Right lobe of liver (tissue), 6 donors: ENCODE measurements around the gene EVA1C. TPM values are rescaled to one million over a fixed set of nuclear protein-coding genes. Genes with fewer than 3 reads are reported as not detected.
A peak's percentile ranks its signal among the peaks of the same experiment; 100 is the strongest.

ENCODE experiments used
- ATAC-seq, 4 donors: fragments of 200-7000 bp; cut with Tn5 transposase; one replicate each; pipeline ENCODE4 v1.9.1; 2020; ENCODE audit warnings: mild to moderate bottlenecking in 4 of 4, moderate library complexity in 4 of 4
- DNase-seq, 3 donors: peaks; one replicate each; pipeline ENCODE4 v3.0.0-alpha.2; 2020
- H3K27ac ChIP-seq, 3 donors: fragments of 200-600 bp; one replicate each; pipeline ENCODE4 v1.8.0; 2022
- H3K27me3 ChIP-seq, 2 donors: fragments of 200-600 bp; one replicate each; pipeline ENCODE4 v1.8.0; 2022
- H3K36me3 ChIP-seq, 4 donors: fragments of 200-600 bp; sonication (generic) in 1 of 4; one replicate each; pipeline versions ENCODE4 v1.5.1 to v1.8.0; 2017 to 2022; ENCODE audit warnings: control low read depth in 1 of 4
- H3K4me1 ChIP-seq, 4 donors: fragments of 200-600 bp; sonication (generic) in 1 of 4; one replicate each; pipeline versions ENCODE4 v1.5.1 to v1.8.0; 2017 to 2022; ENCODE audit warnings: control low read depth in 1 of 4
- H3K4me3 ChIP-seq, 3 donors: fragments of 200-600 bp; one replicate each; pipeline ENCODE4 v1.8.0; 2022
- H3K9me3 ChIP-seq, 4 donors: fragments of 200-600 bp; sonication (generic) in 1 of 4; one replicate each; pipeline versions ENCODE4 v1.5.1 to v1.8.0; 2017 to 2022; ENCODE audit warnings: control low read depth in 1 of 4
- POLR2A ChIP-seq: fragments of 450-650 bp; IDR thresholded peaks from one replicate; pipeline ENCODE4 v1.6.1; 2017; ENCODE audit warnings: antibody characterized with exemption, mild to moderate bottlenecking
- WGBS: methylation state at CpG from one replicate; pipeline ENCODE4 v1.1.6; 2018; ENCODE audit warnings: low coverage, low lambda C conversion rate; ENCODE audit not compliant: insufficient coverage; ENCODE audit errors: missing lambda C conversion rate; 5-methylcytosine and 5-hydroxymethylcytosine counted together
- intact Hi-C, 2 donors: fragments of 100-400 bp; cut with DNase I; formaldehyde crosslinking; loops; one replicate each; pipeline versions ENCODE4 v1.11.2 to v1.14.1; 2022
- total RNA-seq, 6 experiments: library from RNA; depleted of rRNA in 2 of 6; stranded (reverse); fragments of >200 nt in 2 of 6; fragmentation: NEBNext Ultra II Directional in 3 of 6; extraction: Animal tissue kit (Norgen Biotek cat#: 25700) in 3 of 6; gene quantifications; one replicate each; pipeline versions ENCODE4 v1.1.0 to v1.2.4, GENCODE V29; 2016 to 2023
- TF ChIP-seq, protein P1 (sequence below), 4 donors: fragments of 200-600 bp in 3 of 4; fragments of 450-650 bp in 1 of 4; IDR thresholded peaks; one replicate each; pipeline versions ENCODE4 v1.5.1 to v1.8.0; 2016 to 2022; ENCODE audit warnings: antibody characterized with exemption in 4 of 4, mild to moderate bottlenecking in 2 of 4
- donor health status: DM: no; HTN: yes; CAD: no.
- donor health status: DM: no; HTN: no; CAD: no.
- donor health status: DM: no; HTN: no; CAD: no.
- donor health status: DM: no; HTN: yes; CAD: no.
- donor health status: DM: no; HTN: yes; CAD: no.

EVA1C gene
- total RNA-seq, 6 experiments from 2014 or later = 2.4 to 5.9 (median 4.2) TPM

DNA sequence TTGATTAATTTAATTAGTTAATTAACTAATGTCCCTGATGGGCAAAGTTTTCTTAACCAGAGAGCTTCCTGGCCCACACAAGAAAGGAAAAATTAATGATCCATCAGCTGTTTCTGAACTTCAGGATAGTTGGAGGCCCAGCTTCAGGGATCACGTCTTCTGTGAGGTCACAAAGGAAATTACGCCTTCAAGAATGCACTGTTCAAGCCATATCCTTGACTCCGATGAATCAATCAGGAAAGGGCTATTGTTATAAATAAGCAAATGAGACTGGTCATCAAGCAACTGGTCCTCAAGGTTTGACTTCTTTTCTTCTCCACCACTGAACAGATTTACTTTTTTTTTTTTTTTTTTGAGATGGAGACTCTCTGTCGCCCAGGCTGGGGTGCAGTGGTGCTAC is 132.2 kb downstream of the EVA1C start:
- DNase-seq (no peak), ATAC-seq (peak in 2 of 4 donors; percentile 38 to 41)
- H3K4me1 ChIP-seq = no peaks in the 10 kb centered on the region
- H3K27ac ChIP-seq = no peak overlapping the region
- TF ChIP-seq, protein P1, sequence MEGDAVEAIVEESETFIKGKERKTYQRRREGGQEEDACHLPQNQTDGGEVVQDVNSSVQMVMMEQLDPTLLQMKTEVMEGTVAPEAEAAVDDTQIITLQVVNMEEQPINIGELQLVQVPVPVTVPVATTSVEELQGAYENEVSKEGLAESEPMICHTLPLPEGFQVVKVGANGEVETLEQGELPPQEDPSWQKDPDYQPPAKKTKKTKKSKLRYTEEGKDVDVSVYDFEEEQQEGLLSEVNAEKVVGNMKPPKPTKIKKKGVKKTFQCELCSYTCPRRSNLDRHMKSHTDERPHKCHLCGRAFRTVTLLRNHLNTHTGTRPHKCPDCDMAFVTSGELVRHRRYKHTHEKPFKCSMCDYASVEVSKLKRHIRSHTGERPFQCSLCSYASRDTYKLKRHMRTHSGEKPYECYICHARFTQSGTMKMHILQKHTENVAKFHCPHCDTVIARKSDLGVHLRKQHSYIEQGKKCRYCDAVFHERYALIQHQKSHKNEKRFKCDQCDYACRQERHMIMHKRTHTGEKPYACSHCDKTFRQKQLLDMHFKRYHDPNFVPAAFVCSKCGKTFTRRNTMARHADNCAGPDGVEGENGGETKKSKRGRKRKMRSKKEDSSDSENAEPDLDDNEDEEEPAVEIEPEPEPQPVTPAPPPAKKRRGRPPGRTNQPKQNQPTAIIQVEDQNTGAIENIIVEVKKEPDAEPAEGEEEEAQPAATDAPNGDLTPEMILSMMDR (IDR thresholded peaks at IDR 0.05) = no peak
- no peak for TF ChIP-seq POLR2A
- 63% methylated on average over 3 of the region's 4 CpGs for WGBS
- no peaks in the 10 kb centered on the region for H3K36me3 ChIP-seq
- no peak overlapping the region for H3K4me3 ChIP-seq
- intact Hi-C loops = no loop called here
- H3K27me3 ChIP-seq = no peaks in the 10 kb centered on the region
- no peaks in the 10 kb centered on the region for H3K9me3 ChIP-seq

DNA sequence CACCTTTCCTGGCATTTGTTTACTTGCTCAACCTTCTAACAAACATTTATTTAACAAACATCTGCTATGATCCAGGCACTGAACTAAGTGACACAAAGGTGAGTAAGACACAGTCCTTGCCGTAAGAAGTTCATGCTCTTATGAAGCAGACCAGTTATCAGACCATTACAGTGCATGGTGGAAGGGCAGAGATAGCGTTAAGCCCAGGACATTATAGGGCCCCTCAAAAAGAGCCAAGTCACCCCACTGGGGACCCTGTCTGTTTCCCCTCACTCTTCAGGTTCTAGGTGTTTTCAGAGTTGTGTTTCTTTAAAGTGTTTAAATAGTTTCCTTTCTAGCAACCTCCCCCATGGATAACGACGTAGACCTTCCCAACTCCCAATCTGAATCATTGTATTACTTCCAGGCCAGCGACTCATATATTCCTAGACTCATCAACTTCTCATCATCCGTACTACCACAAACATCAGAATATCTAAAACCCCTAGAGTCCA is 133.5 kb downstream of the EVA1C start:
- ATAC-seq (no peak), DNase-seq (no peak)
- Histone ChIP-seq H3K4me1 (no peaks in the 10 kb centered on the region), H3K4me3 (no peak overlapping the region), H3K9me3 (no peaks in the 10 kb centered on the region), H3K36me3 (no peaks in the 10 kb centered on the region), H3K27ac (no peak overlapping the region), H3K27me3 (no peaks in the 10 kb centered on the region)
- WGBS = 87% methylated on average over 6 of the region's 6 CpGs
- intact Hi-C loops = no loop called here
- TF ChIP-seq, protein P1 (IDR thresholded peaks at IDR 0.05) = no peak
- TF ChIP-seq POLR2A = no peak

DNA sequence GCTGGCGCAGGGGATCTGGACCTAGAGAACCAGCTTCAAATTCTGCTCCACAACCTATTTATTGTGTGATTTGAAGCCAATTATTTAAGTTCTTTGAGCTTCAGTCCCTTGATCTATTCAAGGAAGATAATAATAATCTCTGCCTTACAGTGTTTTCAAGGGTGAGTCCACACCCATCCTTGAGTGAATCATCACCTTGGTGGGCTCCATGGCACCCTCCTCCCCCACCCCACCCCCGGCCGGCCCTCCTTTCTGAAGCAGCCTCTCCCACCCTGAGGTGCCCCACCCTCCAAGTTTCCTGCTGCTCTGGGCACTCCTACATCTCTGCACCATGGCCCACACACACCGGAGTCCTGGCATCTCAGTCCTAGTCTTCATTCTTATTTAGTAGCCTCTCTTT is 134.5 kb downstream of the EVA1C start:
- no peak overlapping the region for H3K4me3 ChIP-seq
- no peak for TF ChIP-seq POLR2A
- TF ChIP-seq, protein P1 (IDR thresholded peaks at IDR 0.05) = no peak
- WGBS = 92% methylated on average over 3 of the region's 4 CpGs
- no peak overlapping the region for H3K27ac ChIP-seq
- H3K9me3 ChIP-seq = no peaks in the 10 kb centered on the region
- H3K4me1 ChIP-seq = no peaks in the 10 kb centered on the region
- DNase-seq (no peak), ATAC-seq (no peak)
- H3K27me3 ChIP-seq = no peaks in the 10 kb centered on the region
- H3K36me3 ChIP-seq = no peaks in the 10 kb centered on the region
- intact Hi-C loops = no loop called here

DNA sequence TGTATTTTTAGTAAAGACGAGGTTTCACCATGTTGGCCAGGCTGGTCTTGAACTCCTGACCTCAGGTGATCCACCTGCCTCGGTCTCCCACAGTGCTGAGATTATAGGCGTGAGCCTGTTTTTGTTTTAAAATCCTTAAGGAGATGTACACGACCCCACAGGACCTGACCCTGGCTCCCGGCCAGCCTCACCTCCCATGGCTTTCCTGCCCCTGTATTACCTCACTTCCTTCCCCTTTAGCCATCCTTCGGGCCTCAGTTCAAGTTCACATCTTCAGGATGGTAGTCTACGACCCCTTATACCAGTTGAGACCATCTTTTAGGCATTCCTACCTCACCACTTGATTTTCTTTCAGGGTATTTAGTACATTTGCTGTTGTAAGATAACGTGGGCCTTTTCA is 136.5 kb downstream of the EVA1C start:
- Histone ChIP-seq H3K4me1 (no peaks in the 10 kb centered on the region), H3K27me3 (no peaks in the 10 kb centered on the region), H3K9me3 (no peaks in the 10 kb centered on the region), H3K4me3 (no peak overlapping the region), H3K27ac (no peak overlapping the region), H3K36me3 (no peaks in the 10 kb centered on the region)
- TF ChIP-seq, protein P1 (IDR thresholded peaks at IDR 0.05) = no peak
- no peak for TF ChIP-seq POLR2A
- ATAC-seq = no peak
- intact Hi-C loops = no loop called here
- WGBS = 63% methylated on average over 5 of the region's 8 CpGs
- DNase-seq = no peak

DNA sequence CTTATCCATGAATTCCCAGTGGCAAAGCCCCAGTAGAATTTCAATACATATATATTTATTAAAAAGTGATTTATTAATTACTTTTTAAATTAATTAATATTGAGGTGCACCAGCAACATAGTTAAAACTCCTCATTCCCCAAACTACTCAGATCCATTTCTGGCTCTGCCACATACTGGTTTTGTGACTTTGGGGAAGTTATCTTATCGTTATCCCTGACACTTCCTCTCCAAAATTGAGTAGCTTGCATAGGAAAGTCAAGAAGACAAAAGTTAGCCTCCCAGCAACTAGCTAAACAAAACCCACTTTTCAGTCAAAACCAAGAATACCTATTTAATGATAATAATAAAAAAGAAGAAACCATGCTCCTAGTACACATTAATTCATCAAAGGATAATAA is 136.9 kb downstream of the EVA1C start:
- ATAC-seq (no peak), DNase-seq (no peak)
- no peak overlapping the region for H3K4me3 ChIP-seq
- no peak overlapping the region for H3K27ac ChIP-seq
- no peaks in the 10 kb centered on the region for H3K27me3 ChIP-seq
- intact Hi-C loops = no loop called here
- no peaks in the 10 kb centered on the region for H3K9me3 ChIP-seq
- H3K36me3 ChIP-seq = no peaks in the 10 kb centered on the region
- TF ChIP-seq, protein P1 (IDR thresholded peaks at IDR 0.05) = no peak
- 38% methylated on average over 1 of the region's 1 CpG for WGBS
- H3K4me1 ChIP-seq = no peaks in the 10 kb centered on the region
